Stimulated activated CD8-positive, alpha-beta memory T cell treated with anti-CD3 and anti-CD28 coated beads, Interleukin-4, amount 100 ng/mL, for 4 hours (primary cell): Measurements from ENCODE around the gene ACAP3.
A peak's percentile ranks its signal among the peaks of the same experiment; 100 is the strongest.
"Not testable (repeated sequence)": the region's sequence is repeated elsewhere in the genome, so short reads cannot be mapped to it uniquely, and the experiment has no call there.

Experiments used
- DNase-seq, 2 donors: peaks; one replicate each; pipeline ENCODE4 v3.0.0-alpha.2; 2020; ENCODE audit warnings: low read depth in 2 of 2, low spot score in 1 of 2

ACAP3 gene

GRCh38 chr1:1316199-1316598, 8.5 kb upstream of the ACAP3 start:
- DNase-seq = not testable (repeated sequence)

DNA sequence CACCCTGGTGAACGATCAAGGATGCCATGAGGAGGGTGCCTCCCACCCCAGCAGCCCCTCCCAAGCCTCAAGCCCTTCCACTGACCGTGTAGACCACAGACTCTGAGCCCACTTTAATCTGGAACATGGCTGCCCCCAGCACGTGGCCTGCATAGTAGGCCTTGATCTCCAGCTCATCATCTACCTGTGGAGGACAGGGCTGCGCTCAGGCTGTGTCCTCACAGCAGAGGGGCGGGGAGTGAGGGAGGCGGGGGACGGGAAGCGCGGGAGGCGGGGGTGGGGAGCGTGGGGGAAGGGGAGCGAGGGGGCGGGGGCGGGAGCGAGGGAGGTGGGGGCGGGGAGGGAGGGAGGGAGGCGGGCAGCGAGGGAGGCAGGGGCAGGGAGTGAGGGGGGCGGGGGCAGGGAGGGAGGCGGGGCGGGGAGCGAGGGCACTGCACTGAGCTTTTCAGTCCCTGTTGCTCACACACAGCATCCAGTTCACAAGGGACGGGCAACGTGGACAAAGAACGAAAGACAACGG, 7.8 kb upstream of the ACAP3 start:
- no peak for DNase-seq

- no peak for DNase-seq
These were observed 7.1 kb upstream of the ACAP3 start for GRCh38 chr1:1314678-1315335.

DNA sequence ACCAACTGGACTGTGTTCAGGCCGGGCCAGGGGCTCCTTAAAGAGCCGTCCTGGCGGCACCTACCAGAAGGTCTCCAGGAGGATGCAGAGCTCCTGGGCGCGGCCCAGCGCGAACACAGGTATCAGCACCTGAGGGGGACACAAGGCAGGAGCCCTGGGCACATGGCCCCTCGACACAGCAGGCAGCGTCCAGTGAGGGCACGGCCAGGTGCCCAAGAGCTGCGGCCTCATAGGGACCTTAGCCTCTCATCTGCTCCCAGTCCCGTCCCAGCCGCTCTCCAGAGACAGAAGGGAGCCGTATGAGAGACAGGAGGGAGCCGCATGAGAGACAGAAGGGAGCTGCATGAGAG, 6.5 kb upstream of the ACAP3 start:
- DNase-seq = no peak

DNA sequence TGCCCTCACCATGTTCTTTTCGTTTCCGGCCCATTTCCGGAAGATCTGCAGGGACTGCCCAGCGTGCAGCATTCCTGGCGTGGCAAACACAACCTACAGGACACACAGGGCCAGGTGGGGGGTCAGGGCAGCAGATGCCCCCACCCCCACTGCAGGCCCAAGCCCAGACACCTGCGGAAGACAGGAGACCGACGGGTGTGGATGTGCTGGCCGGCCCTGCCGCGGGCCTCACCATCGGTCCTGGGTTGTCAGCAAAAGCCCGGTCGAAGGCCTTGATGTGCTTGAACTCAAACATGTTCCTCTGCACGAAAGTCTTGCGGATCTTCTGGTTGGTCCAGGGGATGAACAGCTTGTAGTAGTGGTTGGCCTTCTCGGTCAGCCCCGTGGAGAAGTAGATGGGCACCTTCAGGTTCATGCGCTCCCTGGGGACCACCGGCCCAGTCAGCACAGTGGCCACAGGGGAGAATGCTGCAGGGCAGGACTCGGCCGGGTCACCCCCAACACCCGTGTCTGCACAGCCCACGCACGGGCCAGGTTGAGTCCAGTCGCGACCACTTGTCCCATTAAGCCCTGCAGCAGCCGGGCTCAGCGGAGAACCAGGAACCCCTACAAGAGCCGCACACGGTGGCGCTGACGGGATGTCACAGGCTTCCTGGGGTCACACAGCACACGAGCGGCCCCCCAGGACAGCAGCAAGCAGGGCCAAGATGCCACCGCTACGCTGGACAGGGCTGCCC, 5.9 kb upstream of the ACAP3 start:
- no peak for DNase-seq

DNA sequence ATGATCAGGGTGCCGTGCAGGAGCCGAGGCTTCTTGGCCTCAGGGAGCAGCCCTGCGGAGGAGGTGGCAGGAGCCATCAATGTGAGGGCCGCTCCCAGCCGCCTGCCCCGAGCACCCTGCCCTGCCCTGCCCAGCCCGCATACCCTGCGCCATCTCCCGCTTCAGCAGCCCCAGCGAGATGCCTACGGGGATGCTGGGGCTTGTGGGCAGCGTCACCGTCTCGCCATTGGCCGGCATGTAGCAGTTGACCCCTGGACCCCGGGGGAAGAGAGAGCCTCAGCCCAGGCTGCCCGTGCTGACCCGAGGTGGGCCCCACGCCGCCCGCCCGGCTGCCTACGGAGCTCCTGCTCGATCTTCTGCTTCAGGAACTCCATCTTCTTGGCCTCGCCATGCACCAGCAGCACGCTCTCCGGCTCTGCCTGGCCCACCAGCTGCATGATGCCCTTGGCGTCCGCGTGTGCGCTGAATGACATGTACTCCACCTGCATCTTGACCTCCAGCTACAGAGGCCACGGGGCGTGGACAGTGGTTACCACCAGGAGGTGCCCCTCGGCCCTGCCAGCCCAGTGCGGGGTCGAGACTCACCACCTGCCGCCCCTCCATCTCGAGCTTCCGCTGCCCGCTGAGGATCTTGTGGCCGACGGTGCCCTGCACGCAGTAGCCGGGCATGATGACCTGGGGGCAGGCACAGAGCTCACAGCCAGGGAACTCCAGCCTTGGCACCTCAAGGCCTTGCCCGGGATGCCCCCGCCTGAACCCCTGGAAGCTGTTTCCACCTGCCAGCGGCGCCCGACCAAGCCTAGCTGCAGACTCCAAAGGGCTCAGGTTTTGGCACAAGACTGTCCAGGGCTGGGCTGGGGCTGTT, 5.0 kb upstream of the ACAP3 start:
- DNase-seq = no peak

GRCh38 chr1:1311107-1312104, 3.7 kb upstream of the ACAP3 start:
- no peak for DNase-seq

- DNase-seq = no peak
These were observed 2.8 kb upstream of the ACAP3 start for GRCh38 chr1:1310476-1311053.

DNA sequence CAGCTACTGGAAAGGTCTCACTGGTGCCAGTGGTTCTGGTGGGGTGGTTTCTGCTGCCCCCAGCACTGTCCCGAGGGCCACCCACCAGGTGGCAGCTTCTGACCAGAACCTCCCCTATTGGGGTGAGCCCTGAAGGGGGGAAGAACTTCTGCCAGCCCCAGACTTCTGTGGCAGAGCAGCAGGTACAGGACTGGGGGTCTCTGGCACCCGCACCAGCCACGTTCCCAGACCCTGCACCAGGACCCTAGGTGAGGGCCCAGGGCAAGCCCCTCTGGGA, 2.3 kb upstream of the ACAP3 start:
- no peak for DNase-seq

GRCh38 chr1:1309251-1310108, 1.8 kb upstream of the ACAP3 start:
- no peak for DNase-seq

DNA sequence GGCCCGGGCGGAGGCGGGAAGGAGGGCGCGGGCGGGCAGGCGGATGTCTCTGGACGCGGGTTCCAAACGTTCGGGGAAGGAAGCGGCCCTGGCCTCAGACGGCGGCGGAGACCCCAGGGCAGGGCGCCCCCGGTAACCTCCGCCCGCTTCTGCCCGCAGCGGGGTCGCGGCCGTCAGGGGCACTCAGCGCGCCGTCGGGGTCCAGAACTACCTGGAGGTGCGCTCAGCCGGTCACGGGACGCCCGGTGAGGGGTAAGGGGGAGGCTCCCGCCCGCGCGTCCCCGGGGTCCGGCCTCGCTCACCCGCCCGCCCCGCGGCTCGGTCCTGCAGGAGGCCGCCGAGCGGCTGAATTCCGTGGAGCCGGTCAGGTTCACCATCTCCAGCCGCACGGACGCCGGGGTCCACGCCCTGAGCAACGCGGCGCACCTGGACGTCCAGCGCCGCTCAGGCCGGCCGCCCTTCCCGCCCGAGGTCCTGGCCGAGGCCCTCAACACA, 1.1 kb upstream of the ACAP3 start:
- no peak for DNase-seq

DNA sequence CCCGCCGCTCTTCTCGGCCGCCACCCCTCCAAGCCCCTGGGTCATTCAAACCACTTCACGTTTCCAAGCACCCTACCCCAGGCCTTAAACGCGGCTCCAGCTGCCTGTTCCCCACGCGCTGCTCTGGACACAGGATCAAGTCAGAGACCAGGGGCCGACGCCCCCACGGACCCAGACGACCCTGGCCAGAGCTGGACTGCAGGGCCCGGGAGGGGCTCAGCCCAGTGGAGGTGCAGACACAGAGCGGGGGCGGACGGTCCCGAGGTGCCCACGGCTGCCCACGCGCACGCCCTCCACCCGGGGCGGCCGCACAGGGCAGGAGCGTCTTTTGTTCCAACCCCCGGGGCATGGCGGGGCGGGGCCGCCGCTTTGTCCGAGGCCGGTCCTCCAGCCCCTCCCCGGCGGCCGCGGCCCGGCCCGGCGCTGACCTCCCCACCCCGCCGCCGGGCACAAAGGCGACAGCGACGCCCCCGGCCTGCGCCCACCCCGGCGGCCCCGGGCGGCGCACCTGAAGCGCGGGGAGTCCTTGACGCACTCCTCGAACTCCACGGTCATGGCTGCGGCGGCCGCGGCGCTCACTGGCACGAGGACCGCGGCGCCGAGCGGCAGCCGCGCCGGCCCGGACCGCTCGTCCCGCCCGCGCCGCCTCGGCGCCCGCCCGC, 338 bp downstream of the ACAP3 start:
- DNase-seq = no peak

DNA sequence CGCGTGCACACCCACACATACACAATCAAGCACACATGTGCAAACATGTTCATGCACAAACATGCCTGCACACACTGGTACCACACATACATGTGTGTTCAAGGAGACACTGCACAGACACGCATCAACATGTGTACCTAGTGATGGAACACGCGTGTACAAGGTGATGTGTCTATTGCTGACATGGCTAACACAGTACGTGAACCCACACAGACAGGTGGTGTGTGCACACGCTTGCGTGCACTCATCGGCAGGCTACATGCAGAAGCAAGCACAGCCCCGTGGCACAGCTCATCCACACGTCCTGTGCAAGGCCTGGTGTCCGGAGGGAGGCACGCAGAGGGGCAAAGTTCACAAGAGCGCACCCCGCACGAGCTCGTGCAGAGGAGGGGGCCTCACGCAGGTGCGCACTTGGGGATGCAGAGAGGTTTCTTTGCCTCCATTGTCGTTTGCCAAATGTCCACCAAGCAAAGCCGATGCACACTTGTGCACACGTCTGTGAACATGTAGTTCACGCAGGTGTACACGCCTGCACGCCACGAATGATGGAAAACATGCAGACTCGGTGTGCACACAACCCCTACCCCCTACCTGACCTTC, 969 bp downstream of the ACAP3 start:
- DNase-seq = no peak

DNA sequence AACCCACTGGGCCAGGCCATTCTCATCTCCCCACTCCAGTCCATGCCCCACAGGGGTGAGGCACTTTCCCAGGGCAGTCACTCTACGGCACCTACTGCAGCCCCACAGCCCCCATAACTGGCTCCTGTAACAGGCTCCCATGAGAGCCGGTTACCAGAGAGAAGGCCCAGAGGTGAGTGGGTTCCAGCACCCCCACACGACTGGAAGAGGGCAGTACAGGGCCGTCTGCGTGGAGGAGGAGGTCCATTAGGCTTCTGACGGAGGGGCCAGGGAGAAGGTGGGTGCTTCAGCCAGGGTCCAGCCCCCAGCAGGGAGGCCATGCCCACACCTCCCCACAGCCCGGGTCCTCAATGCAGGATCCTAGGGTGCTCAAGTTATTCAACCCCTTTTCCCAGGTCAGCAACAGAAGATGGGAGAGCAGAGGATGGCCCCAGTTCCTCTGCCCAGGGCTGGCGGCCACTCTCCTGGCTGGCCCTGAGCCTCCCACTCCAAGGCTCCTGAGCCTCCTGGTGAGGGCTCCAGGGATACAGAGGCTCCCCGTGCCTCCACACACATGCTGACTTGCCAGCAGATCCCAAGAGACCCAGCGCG, 1.6 kb downstream of the ACAP3 start:
- DNase-seq = no peak

DNA sequence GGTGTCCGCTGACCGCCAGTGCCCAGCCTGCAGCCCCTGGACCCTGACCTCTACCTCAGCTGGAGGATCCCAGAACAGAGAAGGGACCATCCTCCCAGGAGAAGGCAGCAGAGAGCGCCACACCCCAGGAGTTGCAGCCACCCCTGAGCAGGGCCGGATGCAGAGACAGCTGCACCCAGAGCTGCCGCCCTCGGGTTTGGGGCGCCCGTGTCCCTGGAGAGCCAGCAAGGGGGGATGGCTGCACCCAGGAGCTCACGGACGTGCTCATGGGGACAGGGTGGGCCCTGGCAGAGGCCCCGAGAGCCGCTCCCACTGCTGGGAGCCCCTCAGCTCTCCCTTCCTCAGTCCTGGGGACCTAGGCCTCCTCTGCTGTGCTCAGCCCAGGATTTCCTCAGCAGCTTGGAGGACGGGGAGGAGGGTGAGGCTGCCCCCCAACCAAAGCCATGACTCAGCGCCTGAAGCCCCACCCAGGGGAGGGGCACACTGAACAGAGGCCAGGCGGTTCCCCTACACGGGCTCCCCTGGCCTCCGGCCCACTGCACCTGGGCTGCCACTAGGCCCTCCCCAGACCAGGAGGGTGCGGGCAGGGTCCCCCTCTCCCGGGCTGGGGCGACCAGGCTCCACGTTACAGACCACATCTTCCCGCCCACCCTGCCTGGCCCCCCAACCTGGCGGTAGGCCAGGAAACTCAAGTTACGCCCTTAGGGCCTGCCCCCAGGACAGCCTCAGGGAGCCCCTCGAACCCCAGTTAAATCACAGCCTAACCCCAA, 2.2 kb downstream of the ACAP3 start:
- DNase-seq = peak; percentile 51 to 67

GRCh38 chr1:1304331-1305299, 3.1 kb downstream of the ACAP3 start:
- DNase-seq = no peak
